Measurements from ENCODE around the gene GAST.

GRCh38 chr17:41717408-41718286, 5.5 kb downstream of the GAST start:
- no peak for TF ChIP-seq CTCF (conservative IDR thresholded peaks at IDR 0.05; ENCODE audit: low read depth in 2 of 2)
- TF ChIP-seq POLR2AphosphoS5 (IDR thresholded peaks at IDR 0.05; ENCODE audit: low read depth) = no peak
- TF ChIP-seq EZH2 (IDR thresholded peaks at IDR 0.05; ENCODE audit: low read depth, unreplicated experiment) = no peak
- TF ChIP-seq EZH2phosphoT487 (IDR thresholded peaks at IDR 0.05; ENCODE audit: unreplicated experiment) = no peak
- TF ChIP-seq NANOG (IDR thresholded peaks at IDR 0.05; ENCODE audit: borderline replicate concordance) = no peak
- no peak for TF ChIP-seq REST (IDR thresholded peaks at IDR 0.05; ENCODE audit: unreplicated experiment)
- no peak for TF ChIP-seq ZNF462 (CRISPR knock-in tag; IDR thresholded peaks at IDR 0.05)
- TF ChIP-seq JUNB (IDR thresholded peaks at IDR 0.05; ENCODE audit: unreplicated experiment) = no peak
- TF ChIP-seq STAT1 (IDR thresholded peaks at IDR 0.05; ENCODE audit: unreplicated experiment) = no peak
- TF ChIP-seq CREB1 (CRISPR knock-in tag; IDR thresholded peaks at IDR 0.05; ENCODE audit: low read depth) = no peak

Data from GM23338 (cell line).